B cell (primary cell): ENCODE measurements around the gene FDX1. TPM values are rescaled to one million over a fixed set of nuclear protein-coding genes. Genes with fewer than 3 reads are reported as not detected.

ENCODE experiments used
- ATAC-seq: fragments of 200-7000 bp; cut with Tn5 transposase; one replicate; pipeline ENCODE4 v1.10.0; 2021; ENCODE audit warnings: low read depth, mild to moderate bottlenecking, moderate number of reproducible peaks, moderate library complexity
- CTCF ChIA-PET: fragments of 350-600 bp; sonication (Branson Sonifier 250); formaldehyde crosslinking; loops from one replicate; lab custom pipeline; 2021; ENCODE audit warnings: antibody characterized with exemption, inconsistent platforms; lab: Charles Lee
- POLR2A ChIA-PET: fragments of 350-600 bp; sonication (Branson Sonifier 250); formaldehyde crosslinking; loops from one replicate; lab custom pipeline; 2021; ENCODE audit warnings: antibody characterized with exemption; lab: Charles Lee
- DNase-seq: peaks from one replicate; pipeline ENCODE4 v3.0.0; 2013
- H2AFZ ChIP-seq: 2 replicates; pipeline ENCODE4 v1.6.1; 2012; ENCODE audit warnings: mild to moderate bottlenecking, low read depth, low read length; ENCODE audit not compliant: insufficient read depth, poor library complexity, severe bottlenecking
- H3K27ac ChIP-seq, 2 donors: 1 replicate in 1 of 2; 2 replicates in 1 of 2; pipeline ENCODE4 v1.5.1; 2012 to 2013; ENCODE audit warnings: low read length in 2 of 2, mild to moderate bottlenecking in 2 of 2, moderate library complexity in 1 of 2
- H3K27me3 ChIP-seq, 4 experiments: fragments of 200-600 bp in 1 of 4; sonication (generic) in 1 of 4; replicated peaks in 1 of 4; 1 replicate in 2 of 4; 2 replicates in 2 of 4; pipeline versions ENCODE4 v1.6.1 to v1.7.0; 2013 to 2016; ENCODE audit warnings: low read length in 3 of 4, mild to moderate bottlenecking in 2 of 4, mixed read lengths in 1 of 4, moderate library complexity in 1 of 4; ENCODE audit not compliant: insufficient read depth in 4 of 4, control insufficient read depth in 3 of 4; ENCODE audit errors: control extremely low read depth in 1 of 4
- H3K36me3 ChIP-seq, 2 experiments: replicated peaks in 1 of 2; 1 replicate in 1 of 2; 2 replicates in 1 of 2; pipeline versions ENCODE4 v1.6.1 to v1.7.1; 2013; ENCODE audit warnings: low read length in 1 of 2; ENCODE audit not compliant: insufficient read depth in 2 of 2, control insufficient read depth in 1 of 2; ENCODE audit errors: control extremely low read depth in 1 of 2, extremely low read depth in 1 of 2
- H3K4me1 ChIP-seq, 2 donors: fragments of 200-600 bp in 1 of 2; sonication (generic) in 1 of 2; 1 replicate in 1 of 2; 2 replicates in 1 of 2; pipeline versions ENCODE4 v1.5.1 to v1.6.1; 2013 to 2017; ENCODE audit warnings: low read length in 2 of 2; ENCODE audit not compliant: control insufficient read depth in 2 of 2, insufficient read depth in 2 of 2
- H3K4me2 ChIP-seq: replicated peaks from 2 replicates; pipeline ENCODE3; 2012; ENCODE audit warnings: mild to moderate bottlenecking, low read depth, low read length; ENCODE audit not compliant: poor library complexity, severe bottlenecking
- H3K4me3 ChIP-seq, 5 experiments: fragments of 200-600 bp in 1 of 5; sonication (generic) in 1 of 5; 1 replicate in 3 of 5; 2 replicates in 2 of 5; pipeline versions ENCODE4 v1.5.1 to v1.7.0; 2011 to 2016; ENCODE audit warnings: low read length in 4 of 5, mild to moderate bottlenecking in 4 of 5, low read depth in 2 of 5, control low read depth in 1 of 5, moderate library complexity in 1 of 5; ENCODE audit not compliant: insufficient read depth in 1 of 5; ENCODE audit errors: control extremely low read depth in 1 of 5, extremely low read depth in 1 of 5
- H3K79me2 ChIP-seq: fragments of 200-600 bp; sonication (generic); one replicate; pipeline ENCODE4 v1.6.0; 2016; ENCODE audit warnings: low read length; ENCODE audit not compliant: control insufficient read depth, insufficient read depth
- H3K9ac ChIP-seq: fragments of 200-600 bp; sonication (generic); 2 replicates; pipeline ENCODE4 v1.6.1; 2017; ENCODE audit warnings: mild to moderate bottlenecking, low read length, moderate library complexity
- H3K9me3 ChIP-seq, 3 donors: one replicate each; pipeline versions ENCODE4 v1.6.1 to v1.7.1; 2013; ENCODE audit warnings: low read length in 2 of 3; ENCODE audit not compliant: control insufficient read depth in 2 of 3, insufficient read depth in 1 of 3; ENCODE audit errors: control extremely low read depth in 1 of 3
- H4K20me1 ChIP-seq: 2 replicates; pipeline ENCODE4 v1.6.0; 2012; ENCODE audit warnings: mild to moderate bottlenecking, low read length; ENCODE audit not compliant: insufficient read depth, control insufficient read depth, poor library complexity, severe bottlenecking
- H3K27ac Mint-ChIP-seq: one replicate; pipeline ENCODE4 v1.8.0; 2021; ENCODE audit warnings: mixed read lengths
- H3K27me3 Mint-ChIP-seq: one replicate; pipeline ENCODE4 v1.8.0; 2021; ENCODE audit warnings: mixed read lengths
- H3K4me1 Mint-ChIP-seq: one replicate; pipeline ENCODE4 v1.8.0; 2021; ENCODE audit warnings: mixed read lengths
- H3K4me3 Mint-ChIP-seq: one replicate; pipeline ENCODE4 v1.8.0; 2021; ENCODE audit warnings: mixed read lengths
- H3K9me3 Mint-ChIP-seq: one replicate; pipeline ENCODE4 v1.8.0; 2022; ENCODE audit warnings: mixed read lengths; ENCODE audit not compliant: insufficient read depth
- EZH2 ChIP-seq: IDR thresholded peaks from 2 replicates; pipeline ENCODE4 v1.6.1; 2012; ENCODE audit warnings: borderline replicate concordance, low read depth, mild to moderate bottlenecking, moderate library complexity, low read length; ENCODE audit not compliant: insufficient read depth, poor library complexity, severe bottlenecking
- WGBS: methylation state at CpG from one replicate; pipeline ENCODE4 v1.1.5; 2013; ENCODE audit warnings: missing lambda C conversion rate; ENCODE audit not compliant: insufficient coverage; 5-methylcytosine and 5-hydroxymethylcytosine counted together
- intact Hi-C: fragments of 100-400 bp; cut with micrococcal nuclease; formaldehyde crosslinking; loops from one replicate; pipeline ENCODE4 v1.10.0; 2022
- polyA plus RNA-seq: library from polyadenylated mRNA; depleted of rRNA; stranded (reverse); fragments of >200 nt; gene quantifications from 2 replicates; pipeline ENCODE4 v1.2.3, GENCODE V29; 2012
- total RNA-seq, 2 donors: library from RNA; stranded (reverse); fragments of 120-200 nt in 1 of 2; gene quantifications; 1 replicate in 1 of 2; 2 replicates in 1 of 2; pipeline versions ENCODE4 v1.2.3 to v1.2.4, GENCODE V29; 2013 to 2022
- TF ChIP-seq, protein P1 (sequence below): fragments of 200-600 bp; IDR thresholded peaks from one replicate; pipeline ENCODE4 v1.8.0; 2022; ENCODE audit warnings: antibody characterized with exemption, mild to moderate bottlenecking

The FDX1 gene
- total and polyA plus RNA-seq, 2 donors (not counting 1 experiment from before 2014, with no cell fraction given), result 3.5 to 11.2 TPM

GRCh38 chr11:110470716-110471115 lies 41.0 kb downstream of the FDX1 start:
- WGBS, result 100% methylated on average over 1 of the region's 2 CpGs

DNA sequence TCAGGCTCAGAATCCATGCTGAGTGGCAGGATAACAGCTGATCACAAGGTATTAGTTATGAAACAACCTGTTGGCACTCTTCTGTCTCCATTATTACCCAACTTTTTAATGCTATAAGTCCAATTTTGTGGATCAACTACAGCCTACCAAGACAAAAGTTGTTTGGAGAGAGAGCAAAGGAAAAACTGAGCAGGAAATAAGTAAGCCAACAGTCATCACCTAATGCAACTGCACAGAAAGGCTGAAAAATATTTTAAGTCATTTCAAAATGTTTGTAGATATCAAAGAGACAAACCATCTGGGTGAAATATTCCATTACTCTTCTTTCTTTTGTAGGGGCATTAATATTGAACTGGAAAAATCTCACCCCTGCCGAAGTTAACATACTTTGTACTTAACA lies 41.6 kb downstream of the FDX1 start:
- Histone ChIP-seq H3K27ac (no peak overlapping the region), H3K9ac (no peak overlapping the region), H4K20me1 (no peaks in the 10 kb centered on the region), H3K4me1 (no peaks in the 10 kb centered on the region), H3K79me2 (no peaks in the 10 kb centered on the region), H3K9me3 (no peaks in the 10 kb centered on the region), H3K36me3 (no peaks in the 10 kb centered on the region), H3K4me2 (no peak overlapping the region), H3K27me3 (no peaks in the 10 kb centered on the region), H3K4me3 (no peak overlapping the region), H2AFZ (no peak overlapping the region)
- TF ChIP-seq EZH2, result no peak
- TF ChIP-seq, protein P1, sequence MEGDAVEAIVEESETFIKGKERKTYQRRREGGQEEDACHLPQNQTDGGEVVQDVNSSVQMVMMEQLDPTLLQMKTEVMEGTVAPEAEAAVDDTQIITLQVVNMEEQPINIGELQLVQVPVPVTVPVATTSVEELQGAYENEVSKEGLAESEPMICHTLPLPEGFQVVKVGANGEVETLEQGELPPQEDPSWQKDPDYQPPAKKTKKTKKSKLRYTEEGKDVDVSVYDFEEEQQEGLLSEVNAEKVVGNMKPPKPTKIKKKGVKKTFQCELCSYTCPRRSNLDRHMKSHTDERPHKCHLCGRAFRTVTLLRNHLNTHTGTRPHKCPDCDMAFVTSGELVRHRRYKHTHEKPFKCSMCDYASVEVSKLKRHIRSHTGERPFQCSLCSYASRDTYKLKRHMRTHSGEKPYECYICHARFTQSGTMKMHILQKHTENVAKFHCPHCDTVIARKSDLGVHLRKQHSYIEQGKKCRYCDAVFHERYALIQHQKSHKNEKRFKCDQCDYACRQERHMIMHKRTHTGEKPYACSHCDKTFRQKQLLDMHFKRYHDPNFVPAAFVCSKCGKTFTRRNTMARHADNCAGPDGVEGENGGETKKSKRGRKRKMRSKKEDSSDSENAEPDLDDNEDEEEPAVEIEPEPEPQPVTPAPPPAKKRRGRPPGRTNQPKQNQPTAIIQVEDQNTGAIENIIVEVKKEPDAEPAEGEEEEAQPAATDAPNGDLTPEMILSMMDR, result no peak
- ATAC-seq (no peak), DNase-seq (no peak)
- H3K27ac Mint-ChIP-seq, result no peak overlapping the region
- no peaks in the 10 kb centered on the region for H3K27me3 Mint-ChIP-seq
- H3K4me3 Mint-ChIP-seq, result no peak overlapping the region
- no CpG with 5 or more reads among the region's 1 CpG for WGBS
- ChIA-PET POLR2A (interaction anchor here (0.6 kb wide), 1 partner anchor 10 kb away, joined by 9 read pairs; no protein-coding TSS in a partner anchor), CTCF (no interaction called here)
- H3K9me3 Mint-ChIP-seq, result no peaks in the 10 kb centered on the region
- no peaks in the 10 kb centered on the region for H3K4me1 Mint-ChIP-seq
- intact Hi-C loops, result no loop called here

More at GRCh38 chr11:110470716-110471115, 41.0 kb downstream of the FDX1 start:
- ChIA-PET CTCF (no interaction called here), POLR2A (no interaction called here)
- Histone ChIP-seq H3K27me3 (no peaks in the 10 kb centered on the region), H3K27ac (no peak overlapping the region), H3K9me3 (no peaks in the 10 kb centered on the region), H3K36me3 (no peaks in the 10 kb centered on the region), H3K79me2 (no peaks in the 10 kb centered on the region), H2AFZ (no peak overlapping the region), H3K4me2 (no peak overlapping the region), H3K4me3 (no peak overlapping the region), H4K20me1 (no peaks in the 10 kb centered on the region), H3K4me1 (no peaks in the 10 kb centered on the region), H3K9ac (no peak overlapping the region)
- H3K9me3 Mint-ChIP-seq, result no peaks in the 10 kb centered on the region
- no peak overlapping the region for H3K27ac Mint-ChIP-seq
- no peak for ATAC-seq
- no peak for DNase-seq
- TF ChIP-seq, protein P1, result no peak
- TF ChIP-seq EZH2, result no peak
- no peak overlapping the region for H3K4me3 Mint-ChIP-seq
- H3K4me1 Mint-ChIP-seq, result no peaks in the 10 kb centered on the region
- H3K27me3 Mint-ChIP-seq, result no peaks in the 10 kb centered on the region
- intact Hi-C loops, result no loop called here
